C1 segment of cervical spinal cord (tissue), 14 donors: Measurements from ENCODE around the gene OGFOD3.

Experiments used
- DNase-seq, 14 donors: peaks; one replicate each; lab custom pipeline; 2025; lab: John Stamatoyannopoulos, UW

OGFOD3 gene

GRCh38 chr17:82407255-82407654, 11.1 kb downstream of the OGFOD3 start:
- DNase-seq: no peak

DNA sequence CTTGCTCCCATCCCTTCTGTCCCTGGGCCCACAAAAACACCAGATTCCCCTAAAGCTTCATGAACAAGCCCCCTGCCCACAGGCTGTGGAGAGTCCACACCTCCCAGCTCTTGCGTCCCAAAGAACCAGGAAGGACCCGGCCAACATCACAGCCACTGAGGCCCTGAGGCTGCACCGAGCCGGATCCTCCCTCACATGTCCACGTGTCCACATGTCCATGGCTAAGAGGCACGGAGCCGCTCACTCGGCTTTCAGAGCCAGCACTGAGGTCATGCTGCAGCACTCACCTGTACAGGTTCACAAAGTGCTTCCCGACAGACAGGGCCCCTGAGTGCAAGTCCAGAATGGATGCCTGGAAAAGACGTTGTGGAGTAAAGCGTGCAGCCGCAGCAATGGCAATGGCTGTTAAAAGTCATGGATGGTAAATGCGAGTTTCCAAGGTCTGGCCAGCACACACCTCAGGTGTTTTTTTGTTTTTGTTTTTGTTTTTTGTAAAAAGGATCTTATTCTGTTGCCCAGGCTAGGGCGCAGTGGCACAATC, 12.2 kb downstream of the OGFOD3 start:
- no peak for DNase-seq

- no peak for DNase-seq
Observed at GRCh38 chr17:82405051-82405450, 13.3 kb downstream of the OGFOD3 start.

- no peak for DNase-seq
Observed at GRCh38 chr17:82403662-82404660, 14.4 kb downstream of the OGFOD3 start.

DNA sequence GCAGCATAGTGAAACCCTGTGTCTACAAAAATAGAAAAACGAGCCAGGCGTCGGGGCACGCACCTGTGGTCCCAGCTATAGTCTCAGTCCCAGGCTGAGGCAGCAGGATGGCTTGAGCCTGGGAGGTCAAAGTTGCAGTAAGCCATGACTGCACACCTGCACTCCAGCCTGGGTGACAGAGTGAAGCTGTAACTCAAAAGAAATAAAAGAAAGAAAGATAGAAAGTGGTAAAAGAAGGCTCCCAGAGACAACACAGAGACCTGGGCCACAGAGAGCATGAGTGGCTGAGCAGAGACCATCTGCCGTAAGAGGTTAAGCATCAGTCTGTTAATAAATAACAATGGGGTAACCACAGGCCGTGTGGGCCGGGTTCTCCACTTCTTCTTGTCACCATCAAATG, 15.5 kb downstream of the OGFOD3 start:
- DNase-seq: no peak

DNA sequence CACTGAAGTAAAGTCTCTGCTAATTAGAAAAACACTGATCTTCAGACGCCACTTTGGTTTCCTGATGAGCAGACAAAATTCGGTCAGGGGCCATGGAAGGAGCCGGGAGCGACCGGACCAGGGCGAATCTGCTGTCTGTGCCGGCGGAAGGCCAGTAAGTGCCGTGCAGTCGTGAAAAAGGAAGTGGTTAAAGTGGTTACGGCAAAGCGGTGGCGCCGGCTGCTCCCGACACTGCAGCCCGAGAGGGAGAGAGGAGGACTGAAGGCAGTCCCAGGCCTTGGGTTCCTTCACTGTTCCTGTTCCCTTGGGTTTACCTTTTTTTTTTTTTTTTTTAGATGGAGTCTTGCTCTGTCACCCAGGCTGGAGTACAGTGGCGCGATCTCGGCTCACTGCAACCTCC, 17.6 kb downstream of the OGFOD3 start:
- peak in 7 of 14 donors; percentile 1 to 28 (median 16) for DNase-seq

DNA sequence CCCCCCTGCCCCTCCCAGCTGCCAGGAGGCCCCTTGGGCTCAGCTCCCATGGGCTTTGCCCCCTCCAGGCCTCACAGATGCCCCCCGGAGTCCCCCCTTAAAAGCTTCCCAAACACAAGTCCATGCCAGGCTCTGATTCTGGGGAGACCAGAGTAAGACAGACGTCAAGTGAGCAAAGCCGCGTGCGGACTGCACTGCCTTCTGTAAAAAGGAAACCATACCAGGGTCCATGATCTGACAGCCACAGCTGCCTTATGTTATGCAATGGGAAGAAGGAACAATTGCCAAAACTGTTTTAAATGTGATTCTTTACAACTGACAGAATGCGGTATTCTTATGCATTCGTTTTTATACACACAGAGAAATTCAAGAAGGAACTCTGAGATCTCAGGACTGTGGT, 18.2 kb downstream of the OGFOD3 start:
- DNase-seq: no peak

DNA sequence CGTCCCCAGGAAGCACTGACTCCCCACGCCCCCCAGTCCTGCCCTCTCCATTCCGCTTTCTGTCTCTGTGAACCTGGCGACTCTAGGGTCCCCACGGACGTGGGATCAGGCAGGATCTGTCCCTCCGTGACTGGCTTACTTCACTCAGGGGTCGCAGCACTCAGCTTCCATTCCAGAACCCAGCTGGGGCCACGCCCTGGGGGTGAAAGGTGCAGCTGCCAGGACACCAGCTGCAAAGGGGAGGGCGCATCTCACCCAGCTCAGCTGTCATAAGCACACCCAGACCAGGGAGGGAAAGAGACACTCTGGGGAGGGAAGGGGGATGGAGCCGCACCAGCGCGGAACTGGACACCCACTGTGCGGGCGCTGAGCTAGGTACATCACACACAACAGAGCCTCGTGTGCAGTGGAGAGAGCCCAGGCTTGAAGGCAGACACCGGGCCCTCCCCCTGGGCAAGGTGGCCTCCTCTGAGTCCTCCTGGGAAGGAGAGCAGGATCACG, 18.7 kb downstream of the OGFOD3 start:
- no peak for DNase-seq

DNA sequence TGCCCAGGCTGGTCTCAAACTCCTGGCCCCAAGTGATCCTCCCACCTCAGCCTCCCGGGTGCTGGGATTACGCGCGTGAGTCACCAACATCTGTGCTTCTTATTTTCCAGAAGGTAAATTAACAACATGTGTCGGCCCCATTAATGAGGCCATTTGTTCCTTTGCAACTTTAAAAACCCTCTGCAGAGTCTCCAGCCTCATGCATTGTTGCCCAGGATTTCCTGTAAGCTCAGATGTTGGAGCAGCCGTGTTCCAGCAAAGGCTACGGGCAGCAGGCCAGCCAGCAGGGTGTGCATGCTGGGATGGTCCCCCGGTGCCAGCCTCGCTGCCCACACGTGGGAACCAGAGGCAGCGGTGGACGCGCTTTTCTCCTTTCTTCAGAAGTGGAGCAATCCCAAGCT, 19.3 kb downstream of the OGFOD3 start:
- DNase-seq: peak in 6 of 14 donors; percentile 8 to 78 (median 16)

- no peak for DNase-seq
Observed at GRCh38 chr17:82397449-82398335, 20.7 kb downstream of the OGFOD3 start.

DNA sequence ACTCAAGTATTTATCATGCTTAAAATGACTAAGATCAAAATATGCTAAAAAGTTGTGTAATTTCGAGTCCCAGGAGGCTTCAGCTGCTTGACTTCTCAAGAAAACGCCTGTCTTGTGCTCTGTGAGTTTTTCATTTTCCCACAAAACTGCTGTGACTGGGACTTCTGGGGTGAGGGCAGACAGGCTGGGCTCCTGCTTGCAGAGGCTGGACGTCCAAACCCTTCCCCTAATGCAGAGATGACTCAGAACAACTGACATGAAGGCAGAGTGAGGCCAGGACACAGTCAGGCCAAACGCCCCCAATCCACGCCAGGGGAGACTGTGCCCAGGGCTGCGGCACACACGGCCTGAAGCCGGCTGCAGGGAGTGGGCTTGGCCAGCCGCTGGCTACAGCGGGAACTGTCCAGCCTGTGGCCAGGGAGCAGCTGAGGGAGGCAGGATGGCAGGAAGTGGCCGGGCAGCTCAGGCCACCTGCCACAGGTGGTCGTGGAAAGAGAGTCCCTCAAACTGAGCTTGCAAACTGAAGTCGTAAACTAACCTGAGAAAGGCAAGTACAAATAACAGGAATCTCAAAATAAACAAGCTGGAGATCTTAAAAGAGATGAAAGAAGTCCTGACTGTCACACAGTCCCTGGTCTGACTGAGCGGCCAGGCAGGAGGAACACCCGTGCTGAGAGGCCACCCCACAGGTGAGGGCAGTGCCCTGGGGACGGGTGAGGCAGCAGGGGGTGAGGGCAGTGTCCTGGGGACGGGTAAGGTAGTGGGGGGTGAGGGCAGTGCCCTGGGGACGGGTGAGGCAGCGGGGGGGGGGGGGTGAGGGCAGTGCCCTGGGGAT, 21.6 kb downstream of the OGFOD3 start:
- DNase-seq: no peak

DNA sequence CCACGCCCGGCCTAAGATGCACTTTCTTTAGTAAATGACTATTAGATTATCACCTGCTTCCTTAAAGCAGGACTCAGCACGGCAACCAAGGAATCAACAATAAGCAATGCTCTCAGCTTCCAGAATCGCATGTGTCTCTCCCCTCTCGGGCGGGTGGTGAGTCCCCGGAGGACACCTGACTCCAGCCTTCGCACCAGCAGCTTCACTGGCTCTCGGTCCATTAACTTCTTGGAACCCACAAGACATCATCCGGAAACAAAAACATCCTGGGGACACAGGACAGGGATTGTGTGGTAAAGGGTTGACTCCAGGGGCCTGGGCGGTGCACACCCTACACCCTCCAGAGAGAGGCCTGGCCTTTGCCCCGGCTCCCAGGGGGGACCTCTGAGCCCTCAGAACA, 24.1 kb downstream of the OGFOD3 start:
- no peak for DNase-seq

- DNase-seq: no peak
Observed at GRCh38 chr17:82392941-82393340, 25.4 kb downstream of the OGFOD3 start.

DNA sequence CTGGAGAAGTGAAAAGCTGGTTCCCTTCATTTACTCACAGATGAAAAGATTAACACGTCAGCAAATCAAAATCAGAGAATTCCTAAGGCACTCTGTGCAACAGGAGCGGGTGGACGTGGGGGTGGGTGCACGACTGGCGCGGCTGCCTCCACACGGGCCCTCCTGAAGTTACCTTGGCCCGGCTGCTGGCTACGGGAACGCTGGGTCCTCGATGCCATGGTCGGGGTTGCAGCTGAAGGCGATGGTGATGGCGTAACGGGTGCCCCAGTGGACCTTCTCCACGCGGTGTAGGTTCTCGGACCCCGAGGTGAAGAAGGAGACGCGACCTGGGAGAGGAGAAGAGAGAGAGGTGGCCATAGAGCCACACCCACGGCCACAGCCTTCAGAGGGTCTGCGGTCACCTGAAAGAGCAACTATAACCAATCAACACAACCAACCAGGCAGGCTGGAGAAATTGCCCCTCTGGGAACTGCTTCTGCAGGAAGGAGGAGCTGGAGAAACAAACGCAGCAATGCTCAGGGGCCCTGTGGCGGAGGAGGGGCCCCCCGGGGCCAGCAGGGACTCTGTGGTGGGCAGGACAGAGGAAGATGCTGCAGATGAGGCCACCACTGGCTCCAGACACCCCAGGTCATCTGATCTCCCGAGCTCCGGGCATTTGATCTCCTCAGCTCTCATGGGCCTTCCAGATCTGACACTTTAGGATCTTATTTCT, 26.0 kb downstream of the OGFOD3 start:
- DNase-seq: no peak

DNA sequence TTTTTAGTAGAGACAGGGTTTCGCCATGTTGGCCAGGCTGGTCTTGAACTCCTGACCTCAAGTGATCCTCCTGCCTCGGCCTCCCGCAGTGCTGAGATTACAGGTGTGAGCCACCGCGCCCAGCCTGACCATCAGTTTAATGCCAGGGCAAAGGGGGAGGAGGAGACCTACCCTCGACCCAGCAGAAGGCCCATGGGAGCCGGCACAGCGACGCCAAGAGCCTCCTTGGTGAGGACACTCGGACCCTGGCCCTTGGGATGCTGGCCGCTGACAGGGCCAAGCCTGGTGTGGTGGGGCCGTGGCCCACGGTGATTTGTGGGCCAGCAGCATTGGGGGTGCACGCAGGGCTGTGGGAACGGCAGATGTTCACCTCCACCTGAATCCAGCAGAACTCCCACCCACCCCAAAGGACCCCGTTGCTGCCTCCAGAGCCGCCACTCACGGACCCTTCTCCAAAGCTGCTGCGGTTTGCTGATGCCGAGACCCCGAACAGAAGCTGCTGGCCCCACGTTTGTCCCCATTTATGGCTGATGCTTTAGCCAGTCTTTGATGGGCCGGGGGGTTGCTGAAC, 26.8 kb downstream of the OGFOD3 start:
- DNase-seq: no peak

DNA sequence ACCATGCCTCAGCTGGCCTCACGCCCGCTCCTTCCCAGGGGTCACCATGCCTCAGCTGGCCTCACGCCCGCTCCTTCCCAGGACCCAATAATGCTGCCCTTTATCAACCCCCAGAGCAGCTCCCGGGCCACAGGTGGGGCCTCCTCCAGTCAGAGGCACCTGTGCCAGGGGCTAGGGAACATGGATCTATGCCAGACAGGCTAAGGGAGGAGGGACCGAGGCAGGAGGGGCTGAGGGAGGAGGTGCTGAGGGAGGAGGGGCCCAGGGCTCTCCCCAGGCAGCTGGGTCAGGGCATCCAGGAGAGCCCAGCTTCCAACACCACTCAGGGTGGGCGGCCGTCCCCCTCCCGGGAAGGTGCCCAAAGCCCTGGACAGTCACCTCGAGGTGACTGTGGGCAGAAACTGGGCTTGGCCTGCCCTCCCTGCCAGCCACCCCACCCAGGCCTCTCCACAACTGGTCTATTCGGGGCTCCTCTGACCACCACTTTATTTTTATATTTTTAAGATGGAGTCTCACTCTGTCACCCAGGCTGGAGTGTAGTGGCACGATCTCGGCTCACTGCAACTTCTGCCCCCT, 27.4 kb downstream of the OGFOD3 start:
- no peak for DNase-seq

DNA sequence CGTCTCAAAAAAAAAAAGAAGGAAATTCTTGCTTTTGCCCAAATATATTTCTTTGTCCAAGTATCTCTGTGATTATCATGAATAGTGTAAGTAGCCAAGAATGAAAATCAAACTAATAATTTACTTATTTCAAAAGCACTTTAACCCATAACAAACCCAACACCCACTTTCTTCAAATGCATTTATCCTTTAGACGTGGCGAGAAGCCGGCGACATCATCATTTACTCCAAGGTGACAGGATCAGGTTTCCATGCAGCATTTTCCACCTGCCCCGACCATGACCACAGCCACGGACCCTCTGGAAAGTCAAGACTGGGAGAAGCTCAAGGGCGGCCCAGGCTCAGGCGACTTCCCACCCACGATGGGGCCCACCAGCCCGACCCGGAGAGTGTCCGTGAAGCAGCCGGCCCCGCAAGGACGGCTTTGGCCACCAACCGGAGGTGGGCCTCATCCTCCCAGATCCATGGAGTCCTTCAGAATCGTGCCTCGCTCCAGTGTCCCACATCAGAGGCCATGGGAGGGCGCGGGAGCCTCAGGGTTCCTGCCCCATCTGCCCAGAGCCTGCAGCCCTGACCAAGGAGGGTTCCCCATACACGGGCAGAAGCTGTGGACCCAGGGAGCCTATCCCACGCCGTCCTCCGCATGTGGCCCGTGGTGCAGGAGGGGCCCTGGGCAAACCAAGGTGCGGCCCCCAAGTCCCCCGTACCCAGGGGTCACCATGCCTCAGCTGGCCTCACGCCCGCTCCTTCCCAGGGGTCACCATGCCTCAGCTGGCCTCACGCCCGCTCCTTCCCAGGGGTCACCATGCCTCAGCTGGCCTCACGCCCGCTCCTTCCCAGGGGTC, 28.1 kb downstream of the OGFOD3 start:
- no peak for DNase-seq

GRCh38 chr17:82389379-82389778, 29.0 kb downstream of the OGFOD3 start:
- no peak for DNase-seq

DNA sequence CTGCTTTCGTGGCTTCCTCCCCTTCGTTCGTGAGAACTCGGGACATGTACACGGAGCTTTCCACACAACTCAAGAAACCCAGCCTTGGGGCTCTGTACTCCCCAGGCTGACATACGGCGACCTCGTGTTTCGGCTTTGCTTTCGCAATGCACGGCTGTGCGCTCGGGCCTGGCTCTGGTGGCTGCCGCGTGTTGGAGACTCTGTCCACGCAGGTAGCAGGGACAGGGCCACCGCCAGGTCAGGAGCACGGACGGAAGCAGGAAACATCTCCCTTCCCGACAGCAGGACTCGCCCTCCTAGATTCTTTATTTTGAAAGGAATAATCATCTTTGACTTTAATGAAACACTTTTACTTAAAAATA, 29.5 kb downstream of the OGFOD3 start:
- DNase-seq: no peak
